Omental fat pad (tissue), 4 donors: Measurements from ENCODE around the gene BAZ2A. TPM values are rescaled to one million over a fixed set of nuclear protein-coding genes. Genes with fewer than 3 reads are reported as not detected.

Experiments
- ATAC-seq: fragments of 150-250 bp; one replicate; pipeline ENCODE4 v1.9.1; 2016; ENCODE audit warnings: mild to moderate bottlenecking, moderate library complexity; ENCODE audit not compliant: low FRiP score
- DNase-seq: peaks from one replicate; pipeline ENCODE4 v3.0.0-alpha.2; 2019; ENCODE audit warnings: low spot score
- small RNA-seq: library from RNA; depleted of rRNA; stranded (forward); fragments of <200 nt; gene quantifications from one replicate; pipeline ENCODE3, GENCODE V24; 2016
- total RNA-seq, 4 donors: library from RNA; depleted of rRNA; stranded (reverse); fragments of >200 nt; gene quantifications; one replicate each; pipeline ENCODE4 v1.1.0, GENCODE V29; 2016
- TF ChIP-seq, protein P1 (sequence below), 3 donors: fragments of 450-650 bp; IDR thresholded peaks; one replicate each; pipeline ENCODE4 v1.5.1; 2016 to 2017; ENCODE audit warnings: antibody characterized with exemption in 3 of 3, mild to moderate bottlenecking in 3 of 3, moderate library complexity in 2 of 3

BAZ2A gene
- total RNA-seq, 4 donors from 2014 or later: 43.1 to 124 (median 74.1) TPM

DNA sequence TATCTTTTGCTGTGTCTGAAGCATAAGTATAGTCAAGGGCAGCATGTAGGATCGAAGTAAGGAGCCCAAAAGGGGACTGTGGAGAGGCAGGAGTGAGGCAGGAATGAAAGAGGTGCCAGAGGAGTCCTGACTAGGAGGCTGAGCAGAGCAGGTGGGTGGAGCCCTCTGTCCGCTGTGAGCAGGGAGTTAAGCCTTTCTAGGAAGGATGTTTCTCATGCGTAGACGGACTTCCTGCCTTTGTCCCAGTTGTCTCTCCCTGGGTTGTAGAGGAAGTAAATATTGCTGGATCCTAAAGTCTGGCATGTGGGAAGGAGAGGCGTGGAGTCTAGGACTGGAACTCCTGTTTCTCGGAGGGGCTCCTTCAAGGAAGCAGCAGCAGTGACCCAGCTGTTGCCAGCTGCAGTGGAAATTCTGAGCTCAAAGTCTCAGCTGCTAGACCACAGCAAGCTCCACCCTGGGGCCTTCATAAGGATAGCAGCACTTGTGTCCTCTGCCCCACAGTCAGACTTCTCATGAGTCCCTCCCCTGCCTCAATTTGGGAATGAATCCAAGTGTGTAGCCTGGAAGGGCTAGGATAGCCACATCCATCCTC, 64.5 kb downstream of the BAZ2A start:
- DNase-seq (no peak), ATAC-seq (peak; percentile 70)
- TF ChIP-seq, protein P1, sequence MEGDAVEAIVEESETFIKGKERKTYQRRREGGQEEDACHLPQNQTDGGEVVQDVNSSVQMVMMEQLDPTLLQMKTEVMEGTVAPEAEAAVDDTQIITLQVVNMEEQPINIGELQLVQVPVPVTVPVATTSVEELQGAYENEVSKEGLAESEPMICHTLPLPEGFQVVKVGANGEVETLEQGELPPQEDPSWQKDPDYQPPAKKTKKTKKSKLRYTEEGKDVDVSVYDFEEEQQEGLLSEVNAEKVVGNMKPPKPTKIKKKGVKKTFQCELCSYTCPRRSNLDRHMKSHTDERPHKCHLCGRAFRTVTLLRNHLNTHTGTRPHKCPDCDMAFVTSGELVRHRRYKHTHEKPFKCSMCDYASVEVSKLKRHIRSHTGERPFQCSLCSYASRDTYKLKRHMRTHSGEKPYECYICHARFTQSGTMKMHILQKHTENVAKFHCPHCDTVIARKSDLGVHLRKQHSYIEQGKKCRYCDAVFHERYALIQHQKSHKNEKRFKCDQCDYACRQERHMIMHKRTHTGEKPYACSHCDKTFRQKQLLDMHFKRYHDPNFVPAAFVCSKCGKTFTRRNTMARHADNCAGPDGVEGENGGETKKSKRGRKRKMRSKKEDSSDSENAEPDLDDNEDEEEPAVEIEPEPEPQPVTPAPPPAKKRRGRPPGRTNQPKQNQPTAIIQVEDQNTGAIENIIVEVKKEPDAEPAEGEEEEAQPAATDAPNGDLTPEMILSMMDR (IDR thresholded peaks at IDR 0.05): no peak

DNA sequence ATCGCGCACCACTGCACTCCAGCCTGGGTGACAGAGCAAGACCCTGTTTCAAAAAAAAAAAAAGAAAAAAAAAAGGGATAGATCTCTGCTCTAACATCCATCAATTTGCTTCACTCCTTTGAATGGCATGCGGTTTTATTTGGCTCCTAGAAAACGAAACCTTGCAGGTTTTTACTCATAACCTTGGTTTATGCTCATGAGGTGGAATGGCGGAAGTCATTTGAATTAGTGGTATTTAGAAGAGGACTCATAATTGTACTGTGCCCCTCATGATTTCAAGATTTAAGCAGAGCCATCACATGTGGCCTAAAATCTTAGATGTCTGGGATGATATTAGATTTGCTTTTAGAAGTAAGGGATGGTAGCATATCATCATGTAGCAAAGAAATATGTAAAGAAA, 79.1 kb downstream of the BAZ2A start:
- no peak for ATAC-seq
- no peak for DNase-seq
- TF ChIP-seq, protein P1 (IDR thresholded peaks at IDR 0.05): no peak

DNA sequence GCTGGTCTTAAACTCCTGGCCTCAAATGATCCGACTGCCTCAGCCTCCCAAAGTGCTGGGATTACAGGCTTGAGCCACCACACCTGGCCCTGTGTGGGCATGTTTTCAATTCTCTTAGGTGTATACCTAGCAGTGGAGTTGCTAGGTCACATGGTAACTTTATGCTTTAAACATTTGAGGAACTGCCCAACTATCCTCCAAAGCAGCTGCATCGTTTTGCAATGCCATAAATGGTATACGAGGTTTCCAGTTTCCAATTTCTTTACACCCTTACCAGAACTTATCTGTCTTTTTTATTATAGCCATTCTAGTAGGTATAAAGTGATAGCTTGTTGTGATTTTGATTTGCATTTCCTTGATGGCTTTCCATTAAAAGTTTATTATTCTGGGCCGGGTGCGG, 83.4 kb downstream of the BAZ2A start:
- no peak for ATAC-seq

More for the DNA sequence above, 83.4 kb downstream of the BAZ2A start:
- TF ChIP-seq, protein P1 (IDR thresholded peaks at IDR 0.05): no peak
- no peak for DNase-seq

Small RNA genes within 50 kb of the gene (small RNA-seq; reads per million reads assigned to genes)
- gene RN7SL809P (not detected), gene RNU6-343P (not detected), gene SNORD59A (48,850 reads per million, percentile 100 among the genes with 10 or more reads in this experiment)

Other genes with a start within 250 kb of the BAZ2A start
- 1 to 10 TPM; 3.2 to 6.8 (median 4.3) TPM for gene TIMELESS, start 180.9 kb downstream of the BAZ2A start, total RNA-seq
- gene MIP, start 175.7 kb downstream of the BAZ2A start, total RNA-seq: not detected
- gene SPRYD4, start 161.7 kb downstream of the BAZ2A start, total RNA-seq: 1 to 10 TPM; 2.3 to 4.7 (median 2.9) TPM
- gene GLS2, start 142.2 kb downstream of the BAZ2A start, total RNA-seq: 1 to 10 TPM in 2 of 4 donors, under 1 TPM in 1, not detected in 1; 0.88 to 2.6 (median 1.7) TPM
- 10 to 100 TPM; 22.2 to 63.8 (median 30.6) TPM for gene RBMS2, start 108.5 kb downstream of the BAZ2A start, total RNA-seq
- gene ATP5F1B, start 15.7 kb upstream of the BAZ2A start, total RNA-seq: 100 to 1,000 TPM; 368 to 495 (median 458) TPM
- 100 to 1,000 TPM in 1 of 4 donors, 10 to 100 TPM in 3; 80.7 to 103 (median 84.6) TPM for gene PTGES3, start 58.0 kb upstream of the BAZ2A start, total RNA-seq
- 1,000 to 10,000 TPM in 2 of 4 donors, 100 to 1,000 TPM in 2; 968 to 1,190 (median 1,074) TPM for gene NACA, start 95.0 kb upstream of the BAZ2A start, total RNA-seq
- 10 to 100 TPM in 1 of 4 donors, 1 to 10 TPM in 3; 2.8 to 10.7 (median 5.5) TPM for gene PRIM1, start 122.0 kb upstream of the BAZ2A start, total RNA-seq
- 10 to 100 TPM in 1 of 4 donors, 1 to 10 TPM in 2, not detected in 1; 3.1 to 18.7 (median 4.1) TPM for gene HSD17B6, start 133.0 kb upstream of the BAZ2A start, total RNA-seq